Esophagus (tissue), 2 donors: Measurements from ENCODE around the gene ITPKA. TPM values are rescaled to one million over a fixed set of nuclear protein-coding genes. Genes with fewer than 3 reads are reported as not detected.

Experiments used
- H3K27ac ChIP-seq, 2 donors: one replicate each; pipeline ENCODE4 v1.5.1; 2013; ENCODE audit warnings: low read depth in 2 of 2, mild to moderate bottlenecking in 2 of 2, inconsistent platforms in 1 of 2, low read length in 1 of 2, moderate library complexity in 1 of 2
- H3K27me3 ChIP-seq, 2 donors: one replicate each; pipeline ENCODE4 v1.6.1; 2013; ENCODE audit warnings: low read length in 2 of 2, control low read depth in 1 of 2, mild to moderate bottlenecking in 1 of 2; ENCODE audit not compliant: insufficient read depth in 2 of 2, control insufficient read depth in 1 of 2
- H3K36me3 ChIP-seq, 2 donors: one replicate each; pipeline ENCODE4 v1.6.1; 2013; ENCODE audit warnings: low read length in 1 of 2; ENCODE audit not compliant: control insufficient read depth in 2 of 2, insufficient read depth in 2 of 2
- H3K4me1 ChIP-seq, 2 donors: one replicate each; pipeline ENCODE4 v1.6.1; 2013; ENCODE audit warnings: low read length in 1 of 2; ENCODE audit not compliant: control insufficient read depth in 2 of 2, insufficient read depth in 2 of 2
- H3K4me3 ChIP-seq, 2 donors: one replicate each; pipeline ENCODE4 v1.5.1; 2013; ENCODE audit warnings: low read length in 2 of 2, mild to moderate bottlenecking in 2 of 2, low read depth in 1 of 2, moderate library complexity in 1 of 2
- H3K9me3 ChIP-seq, 2 donors: one replicate each; pipeline ENCODE4 v1.6.1; 2013; ENCODE audit warnings: mild to moderate bottlenecking in 2 of 2, low read depth in 1 of 2, low read length in 1 of 2, moderate library complexity in 1 of 2; ENCODE audit not compliant: control insufficient read depth in 2 of 2, insufficient read depth in 1 of 2
- WGBS, 2 donors: extraction: QIAGEN DNeasy Blood & Tissue Kit; methylation state at CpG; one replicate each; pipeline ENCODE4 v1.1.7; 2013; 5-methylcytosine and 5-hydroxymethylcytosine counted together
- polyA plus RNA-seq, 2 donors: library from polyadenylated mRNA; stranded (reverse); fragments of 200-250 nt; gene quantifications; one replicate each; pipeline ENCODE4 v1.2.3, GENCODE V29; 2013
- donor health status: healthy with polysubstance abuse.
- donor health status: Bipolar disorder and iron deficiency.

ITPKA gene
- polyA plus RNA-seq, 2 donors, result 0.28 to 0.47 TPM

GRCh38 chr15:41474941-41475340, 18.7 kb upstream of the ITPKA start:
- Histone ChIP-seq H3K27me3 (no peaks in the 10 kb centered on the region), H3K9me3 (no peaks in the 10 kb centered on the region), H3K4me3 (no peak overlapping the region), H3K27ac (no peak overlapping the region), H3K36me3 (peaks cover 33 to 37% of the 10 kb centered on the region in 2 donors), H3K4me1 (no peaks in the 10 kb centered on the region)
- 81 to 83% methylated on average over 2 of the region's 2 CpGs for WGBS, 2 donors

- Histone ChIP-seq H3K9me3 (no peaks in the 10 kb centered on the region), H3K36me3 (peaks cover 40 to 42% of the 10 kb centered on the region in 2 donors), H3K27me3 (no peaks in the 10 kb centered on the region), H3K4me3 (no peak overlapping the region), H3K4me1 (no peaks in the 10 kb centered on the region), H3K27ac (no peak overlapping the region)
- WGBS, 2 donors, result 78 to 86% methylated on average over 5 of the region's 5 CpGs
Observed at GRCh38 chr15:41476416-41477048, 17.1 kb upstream of the ITPKA start.

GRCh38 chr15:41480396-41481140, 13.1 kb upstream of the ITPKA start:
- Histone ChIP-seq H3K27me3 (no peaks in the 10 kb centered on the region), H3K27ac (no peak overlapping the region), H3K4me1 (no peaks in the 10 kb centered on the region), H3K4me3 (no peak overlapping the region), H3K36me3 (peaks cover 27 to 32% of the 10 kb centered on the region in 2 donors), H3K9me3 (no peaks in the 10 kb centered on the region)
- WGBS, 2 donors, result 89 to 91% methylated on average over 12 of the region's 12 CpGs

- Histone ChIP-seq H3K27me3 (no peaks in the 10 kb centered on the region), H3K4me3 (no peak overlapping the region), H3K4me1 (no peaks in the 10 kb centered on the region), H3K9me3 (no peaks in the 10 kb centered on the region), H3K36me3 (peaks cover 16 to 20% of the 10 kb centered on the region in 2 donors), H3K27ac (no peak overlapping the region)
- 77 to 94% methylated on average over 9 of the region's 9 CpGs for WGBS, 2 donors
Observed at GRCh38 chr15:41482110-41482877, 11.4 kb upstream of the ITPKA start.

DNA sequence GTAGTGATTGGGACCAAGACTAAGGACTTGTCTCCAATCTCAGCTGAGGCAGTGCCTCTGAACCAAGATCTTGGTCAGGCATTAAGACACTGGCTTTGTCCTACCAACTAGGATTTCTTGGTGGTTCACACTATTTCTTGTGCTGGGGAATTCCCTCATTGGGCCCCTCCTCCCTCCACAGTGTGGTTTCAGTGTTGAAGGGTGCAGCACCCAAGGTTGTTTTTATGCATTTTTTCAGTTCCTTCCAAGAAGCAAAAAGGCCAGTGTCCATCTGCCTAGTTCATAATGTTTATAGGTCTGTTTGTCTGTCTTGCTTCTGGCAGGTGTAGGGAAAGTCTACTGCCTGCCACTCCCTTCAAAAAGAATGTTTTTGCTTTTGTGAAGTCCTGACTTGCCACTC, 10.6 kb upstream of the ITPKA start:
- Histone ChIP-seq H3K9me3 (no peaks in the 10 kb centered on the region), H3K4me3 (no peak overlapping the region), H3K27ac (no peak overlapping the region), H3K4me1 (no peaks in the 10 kb centered on the region), H3K27me3 (no peaks in the 10 kb centered on the region), H3K36me3 (peaks cover 16 to 20% of the 10 kb centered on the region in 2 donors)

- Histone ChIP-seq H3K4me3 (no peak overlapping the region), H3K4me1 (no peaks in the 10 kb centered on the region), H3K9me3 (no peaks in the 10 kb centered on the region), H3K27ac (no peak overlapping the region), H3K27me3 (no peaks in the 10 kb centered on the region), H3K36me3 (peaks cover 16 to 20% of the 10 kb centered on the region in 2 donors)
- WGBS, 2 donors, result 83 to 86% methylated on average over 2 of the region's 2 CpGs
Observed at GRCh38 chr15:41483519-41483918, 10.2 kb upstream of the ITPKA start.

DNA sequence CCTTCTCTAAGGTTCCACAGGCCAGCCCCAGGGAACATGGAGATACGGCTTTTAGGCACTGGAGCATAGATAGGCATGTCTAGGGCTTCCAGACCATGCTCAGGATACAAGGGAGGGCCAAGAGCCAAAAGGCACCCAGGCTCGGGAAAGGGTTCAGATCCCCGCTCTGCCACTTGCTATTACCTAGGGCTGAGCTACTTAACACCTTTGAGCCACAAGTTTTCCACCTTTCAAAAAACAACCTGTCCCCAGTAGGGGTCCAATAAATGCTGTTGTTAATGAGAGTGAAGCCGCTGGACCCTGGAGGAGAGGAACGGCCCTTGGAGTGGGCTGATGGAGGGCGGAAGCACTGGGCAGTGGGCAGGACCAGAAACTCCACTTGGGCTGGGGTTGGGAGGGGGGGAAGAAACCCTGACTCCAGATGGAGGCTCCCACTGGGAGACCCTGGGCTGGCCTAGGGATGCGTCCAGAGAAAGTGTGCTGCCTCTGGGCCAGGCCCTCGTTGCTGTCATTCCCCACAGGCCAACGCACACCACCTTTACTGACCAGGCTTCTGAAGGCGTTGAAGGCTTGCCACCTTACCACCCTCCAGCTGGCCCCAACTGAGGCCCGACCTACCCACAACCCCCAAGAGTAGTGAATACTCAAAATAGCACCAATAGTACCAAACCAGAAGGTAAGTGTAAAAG, 8.6 kb upstream of the ITPKA start:
- Histone ChIP-seq H3K27me3 (no peaks in the 10 kb centered on the region), H3K4me1 (no peaks in the 10 kb centered on the region), H3K36me3 (peaks cover 11 to 13% of the 10 kb centered on the region in 2 donors), H3K9me3 (no peaks in the 10 kb centered on the region), H3K27ac (no peak overlapping the region), H3K4me3 (no peak overlapping the region)
- WGBS, 2 donors, result 82% methylated on average over 11 of the region's 11 CpGs

- Histone ChIP-seq H3K9me3 (no peaks in the 10 kb centered on the region), H3K4me3 (no peak overlapping the region), H3K27ac (no peak overlapping the region), H3K4me1 (no peaks in the 10 kb centered on the region), H3K27me3 (no peaks in the 10 kb centered on the region), H3K36me3 (peaks cover 3% of the 10 kb centered on the region in 2 donors)
- 84 to 87% methylated on average over 42 to 43 of the region's 43 CpGs for WGBS, 2 donors
Observed at GRCh38 chr15:41486286-41486685, 7.4 kb upstream of the ITPKA start.

DNA sequence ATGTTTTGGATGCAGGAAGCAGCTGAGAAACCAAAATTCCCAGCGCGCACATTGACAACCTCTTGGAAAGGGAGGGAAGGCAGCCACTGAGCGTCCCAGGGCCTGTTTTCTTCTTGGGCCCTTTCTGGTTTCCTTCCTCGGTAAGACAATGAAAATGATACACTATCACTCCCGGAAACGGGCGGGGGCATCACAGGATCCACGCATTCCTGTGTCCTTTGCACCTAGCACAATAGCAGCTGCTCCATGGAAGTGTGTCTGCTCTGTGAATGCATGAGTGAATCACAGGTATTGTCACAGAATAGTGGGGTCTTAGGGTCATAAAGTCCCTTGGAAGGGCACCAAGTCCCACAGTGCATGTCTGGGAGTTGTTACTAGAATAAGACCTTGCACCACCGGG, 6.3 kb upstream of the ITPKA start:
- peaks cover 0 to 2% of the 10 kb centered on the region in 2 donors for H3K4me1 ChIP-seq
- H3K27me3 ChIP-seq, result no peaks in the 10 kb centered on the region
- H3K4me3 ChIP-seq, result no peak overlapping the region
- no peak overlapping the region for H3K27ac ChIP-seq
- no peaks in the 10 kb centered on the region for H3K36me3 ChIP-seq
- WGBS, 2 donors, result 68 to 75% methylated on average over 9 of the region's 9 CpGs
- no peaks in the 10 kb centered on the region for H3K9me3 ChIP-seq
